GM18520 (cell line): ENCODE results near the gene RGSL1.

Experiments used
- ATAC-seq: cut with Tn5 transposase; IDR thresholded peaks from one replicate; pipeline ENCODE4 v1.9.1; 2021; ENCODE audit not compliant: unreplicated experiment

RGSL1 gene

DNA sequence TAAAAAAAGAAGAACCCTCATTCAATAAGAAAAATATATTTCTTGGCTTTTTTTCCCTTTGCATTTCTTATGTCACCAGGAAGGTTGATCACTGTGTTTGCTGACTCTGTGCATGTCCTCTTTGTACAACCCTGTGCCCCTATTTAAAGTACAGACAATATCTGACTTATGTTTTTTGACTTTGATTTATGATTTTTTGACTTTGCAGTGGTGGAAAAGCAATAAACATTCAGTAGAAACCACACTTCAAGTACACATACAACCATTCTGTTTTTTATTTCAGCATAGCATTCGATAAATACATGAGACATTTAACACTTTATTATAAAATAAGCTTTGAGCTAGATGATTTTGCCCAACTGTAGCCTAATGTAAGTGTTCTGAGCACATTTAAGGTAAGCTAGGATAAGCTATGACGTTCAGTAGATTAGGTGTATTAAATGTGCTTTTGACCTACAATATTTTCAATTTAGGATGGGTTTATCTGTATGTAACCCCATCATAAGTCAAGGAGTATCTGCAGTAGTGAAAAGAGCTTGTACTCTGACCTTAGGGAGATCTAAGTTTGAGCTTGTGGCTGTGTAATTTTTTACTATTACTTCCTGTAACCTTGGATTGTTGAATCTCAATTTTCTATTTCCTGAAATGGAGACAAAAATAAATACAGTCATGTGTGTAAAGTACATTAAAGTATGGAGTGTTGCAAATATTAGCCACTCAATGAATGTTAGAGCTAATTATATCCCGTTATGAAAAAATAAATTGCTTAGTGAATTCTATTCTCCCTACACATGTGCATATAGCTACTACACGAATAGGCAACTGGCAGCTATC lies 137.9 kb downstream of the RGSL1 start:
- ATAC-seq, result no peak

DNA sequence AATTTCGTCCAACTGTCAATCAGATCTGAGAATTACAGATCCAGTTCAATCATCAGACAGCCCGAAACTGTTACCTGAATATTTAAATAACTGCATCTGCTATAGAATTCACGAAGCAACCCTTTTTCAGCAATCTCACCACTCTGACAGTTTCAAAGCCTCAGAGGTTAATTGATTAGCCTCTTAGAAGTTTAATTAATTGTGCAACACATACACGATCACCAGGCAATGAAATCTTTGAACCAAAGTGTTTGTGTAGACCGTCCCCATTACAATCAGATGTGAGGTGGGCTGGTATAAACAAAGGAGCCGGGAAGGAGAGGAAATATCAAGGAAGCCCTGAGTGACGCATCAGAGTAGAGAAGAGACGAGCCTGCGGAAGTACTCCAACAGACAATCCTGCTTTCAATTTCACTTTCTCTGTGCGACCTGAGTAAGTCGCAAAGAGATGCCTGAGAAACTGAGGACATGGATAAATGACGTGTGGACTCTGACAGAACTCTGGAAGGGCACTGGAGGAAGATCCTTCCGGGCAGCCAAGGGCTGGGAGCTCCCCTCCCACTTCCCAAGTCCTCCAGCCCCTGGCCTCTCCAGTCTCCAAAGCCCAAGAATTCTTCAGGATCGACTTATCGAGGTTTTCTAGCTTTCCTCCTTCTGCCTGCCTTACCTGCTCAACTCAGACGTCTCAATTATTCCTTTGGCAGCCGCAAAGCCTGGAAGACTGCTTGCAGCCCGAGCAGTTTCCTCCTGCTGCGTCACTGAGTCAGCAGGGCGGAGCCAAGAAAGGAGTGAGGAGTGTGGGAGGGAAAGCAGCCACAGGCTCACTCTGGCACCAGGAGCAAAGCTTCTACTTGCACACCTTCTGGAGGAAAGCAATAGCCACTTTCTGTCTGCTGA lies 138.8 kb downstream of the RGSL1 start, which contains the start of gene RNASEL:
RNASEL (minus strand) TSS at position 757 of the 897 bp plus-strand sequence. CDS start 2,450 bp downstream, outside the sequence.
- ATAC-seq, result peak; percentile 67

GRCh38 chr1:182589520-182589919 lies 139.6 kb downstream of the RGSL1 start:
- no peak for ATAC-seq

DNA sequence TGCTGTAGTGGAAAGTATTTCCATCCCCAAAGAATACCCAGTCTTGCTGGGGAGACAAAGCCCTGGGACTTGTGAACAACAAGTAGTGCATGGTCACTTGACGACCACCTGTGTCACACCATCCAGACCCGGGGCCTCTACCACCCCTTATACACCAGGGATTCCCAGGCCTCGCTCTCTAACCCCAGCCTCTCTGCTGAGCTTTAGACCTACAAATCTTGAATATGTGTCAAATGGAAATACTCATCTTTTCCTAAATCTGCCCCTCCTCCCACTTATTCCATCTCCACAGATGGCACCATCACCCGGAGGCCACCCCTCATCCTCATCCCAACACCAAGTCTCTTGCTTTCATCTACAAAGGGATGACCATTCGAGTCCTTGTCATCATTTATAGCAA lies 140.0 kb downstream of the RGSL1 start:
- ATAC-seq, result no peak

DNA sequence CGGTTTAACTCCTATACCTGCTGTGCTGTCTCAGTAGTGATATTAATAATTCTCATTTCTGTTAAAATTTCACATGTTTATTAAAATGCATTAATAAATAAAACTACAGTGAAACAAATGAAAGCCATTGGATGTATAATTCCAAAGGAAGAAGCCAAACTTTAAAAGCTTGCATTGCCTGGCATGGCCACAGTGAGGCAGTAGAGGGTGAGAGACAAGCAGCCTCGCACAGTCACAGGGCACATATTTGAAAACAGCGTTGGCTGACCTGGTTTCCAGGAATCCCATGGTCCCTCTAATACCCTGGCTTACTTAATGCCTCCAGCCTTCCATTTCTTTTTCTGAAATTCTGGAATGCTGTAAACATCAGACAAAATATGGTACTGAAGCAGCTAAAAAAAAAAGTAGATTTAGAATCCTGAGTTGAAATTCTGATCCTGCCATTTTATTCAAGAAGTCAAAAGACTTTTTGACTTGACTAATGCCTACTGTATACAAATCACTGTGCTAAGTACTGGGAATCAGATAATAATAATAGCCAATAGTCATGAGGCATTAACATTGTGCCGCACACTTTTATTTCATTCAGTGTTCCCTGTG lies 145.8 kb downstream of the RGSL1 start:
- no peak for ATAC-seq

DNA sequence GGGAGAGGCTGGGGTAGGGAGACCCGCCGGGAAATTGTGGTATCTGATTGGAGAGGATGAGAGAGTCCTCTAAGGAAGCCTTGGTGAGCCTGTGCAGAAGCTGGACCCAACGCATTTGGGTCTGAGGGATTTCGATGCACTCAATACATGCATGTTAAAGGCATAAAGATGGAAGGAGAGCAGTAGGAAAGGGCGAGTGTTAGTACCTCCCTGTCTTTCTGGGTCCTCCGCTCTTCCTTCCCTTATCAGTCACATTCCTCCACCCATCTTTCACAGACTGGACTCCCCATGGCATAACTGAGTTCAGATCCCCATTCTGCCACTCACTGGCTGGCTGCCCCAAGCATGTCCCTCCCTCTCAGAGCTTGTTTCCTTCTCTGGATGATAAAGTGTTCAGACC lies 147.0 kb downstream of the RGSL1 start:
- no peak for ATAC-seq

DNA sequence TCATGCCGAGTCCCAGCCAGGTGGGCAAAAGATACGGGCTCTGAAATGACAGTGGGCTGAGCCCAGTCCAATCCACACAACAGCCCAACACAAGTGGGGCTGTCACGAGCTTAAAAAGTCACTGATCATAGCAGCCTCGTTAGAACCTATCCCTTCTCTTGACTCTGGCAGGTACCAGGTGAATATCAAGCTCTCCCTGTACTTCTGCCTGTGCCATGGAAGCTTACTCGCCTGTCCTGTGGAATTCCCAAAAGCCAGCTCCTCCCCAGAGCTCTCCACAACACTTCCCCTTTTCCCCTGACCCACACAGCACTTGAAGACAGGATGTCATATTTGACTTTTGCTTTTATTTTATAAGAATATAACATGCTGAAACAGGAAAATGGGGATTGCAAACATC lies 148.3 kb downstream of the RGSL1 start:
- ATAC-seq, result no peak

DNA sequence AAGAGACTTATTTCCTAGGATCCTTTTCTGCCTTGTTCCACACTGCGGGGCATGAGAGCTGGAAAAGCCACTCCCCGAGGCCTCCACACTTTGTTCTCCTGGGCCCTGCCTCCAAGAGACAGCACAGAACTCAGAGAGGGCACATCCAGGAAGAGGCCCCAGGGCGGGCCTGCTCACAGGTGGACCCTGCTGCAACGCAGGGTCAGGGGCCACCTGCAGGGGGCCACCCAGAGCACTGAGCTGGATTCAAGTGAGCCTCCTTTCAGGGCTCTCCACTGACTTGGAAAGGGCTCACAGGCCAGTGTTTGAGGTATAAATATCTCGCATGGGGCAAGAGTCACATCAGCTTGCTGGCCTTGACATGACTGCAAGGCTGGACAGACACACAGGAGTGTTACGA lies 149.4 kb downstream of the RGSL1 start:
- ATAC-seq, result no peak

DNA sequence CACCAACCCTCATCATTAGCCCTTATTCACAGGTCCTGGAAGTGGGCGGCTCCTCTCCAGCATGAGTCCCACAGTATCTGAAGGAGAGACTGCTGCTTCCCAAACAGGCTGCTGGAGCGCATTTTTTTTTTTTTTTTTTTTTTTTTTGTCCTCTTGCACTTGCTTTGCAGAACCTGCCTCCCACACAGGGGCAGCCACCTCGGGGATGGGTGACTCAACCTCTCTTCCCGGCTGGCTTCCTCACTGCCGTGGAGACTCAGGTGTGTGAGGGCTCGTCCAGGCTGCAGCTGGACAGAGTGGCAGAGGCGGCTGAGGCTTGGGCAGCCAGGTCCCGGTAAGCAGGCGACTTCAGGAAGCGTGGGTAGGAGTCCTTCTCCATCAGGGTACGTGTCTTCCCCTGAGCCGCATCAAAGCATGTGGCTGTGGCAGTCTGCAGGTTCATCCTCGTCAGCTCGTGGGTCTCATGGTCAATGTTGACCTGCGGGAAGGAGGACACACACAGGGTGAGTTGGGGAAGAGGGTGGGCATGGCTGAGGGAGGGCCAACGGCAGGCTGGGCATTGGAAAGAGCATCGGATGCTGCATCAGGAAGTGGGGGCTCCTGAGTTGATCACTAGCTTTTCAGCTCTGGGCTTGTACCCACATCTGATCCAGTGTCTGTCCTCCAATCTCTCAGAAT lies 150.2 kb downstream of the RGSL1 start:
- no peak for ATAC-seq

DNA sequence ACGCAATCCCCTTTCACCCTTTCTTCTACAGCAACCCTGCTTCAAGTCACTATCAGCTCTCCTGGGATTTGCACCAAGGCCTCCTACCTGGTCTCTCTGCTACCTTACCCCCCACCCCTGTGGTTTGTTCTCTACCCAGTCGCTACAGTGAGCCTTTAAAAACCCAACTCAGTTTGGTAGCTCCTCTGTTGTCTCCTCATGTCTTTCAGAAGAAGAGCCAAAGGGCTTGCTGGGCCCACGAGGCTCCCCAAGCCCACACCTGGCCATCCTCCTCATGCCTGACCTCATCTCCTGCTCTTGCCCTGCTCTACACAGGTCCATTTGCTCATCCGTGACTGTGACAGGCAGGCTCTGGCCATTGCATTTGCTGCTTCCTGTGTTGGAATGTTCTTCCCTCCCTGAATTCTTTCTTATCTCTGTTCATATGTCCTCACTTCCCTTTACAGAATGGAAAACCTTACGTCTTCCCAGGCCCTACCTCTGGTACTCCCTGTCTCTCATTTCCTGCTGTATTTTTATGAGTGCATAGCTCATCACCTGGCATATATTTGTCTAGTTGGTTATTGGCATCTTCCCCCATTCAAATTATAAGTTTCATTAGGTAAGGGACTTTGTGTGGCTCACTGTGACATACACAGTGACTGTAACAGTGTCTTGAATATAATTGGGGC lies 150.9 kb downstream of the RGSL1 start:
- no peak for ATAC-seq

DNA sequence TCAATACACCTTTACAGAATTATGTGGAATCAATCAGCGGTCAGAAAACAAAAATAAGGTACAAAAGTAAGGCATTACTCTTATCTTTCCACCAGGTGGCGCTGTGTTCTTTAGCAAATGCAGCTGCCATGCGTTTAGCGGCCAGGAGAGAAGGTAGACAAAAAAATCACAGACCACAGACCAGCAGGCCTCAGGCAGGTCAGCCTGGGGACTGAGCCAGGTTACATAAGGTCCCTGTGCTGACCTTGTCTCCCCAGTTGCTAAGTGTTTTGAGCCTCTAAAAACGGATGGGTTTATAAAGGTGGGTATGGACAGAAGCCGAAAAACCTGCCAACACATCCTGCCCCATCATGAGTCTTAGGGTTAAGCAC lies 151.5 kb downstream of the RGSL1 start:
- no peak for ATAC-seq

GRCh38 chr1:182601913-182602312 lies 152.0 kb downstream of the RGSL1 start:
- no peak for ATAC-seq

- no peak for ATAC-seq
Measured at GRCh38 chr1:182602935-182603645, 153.1 kb downstream of the RGSL1 start.

DNA sequence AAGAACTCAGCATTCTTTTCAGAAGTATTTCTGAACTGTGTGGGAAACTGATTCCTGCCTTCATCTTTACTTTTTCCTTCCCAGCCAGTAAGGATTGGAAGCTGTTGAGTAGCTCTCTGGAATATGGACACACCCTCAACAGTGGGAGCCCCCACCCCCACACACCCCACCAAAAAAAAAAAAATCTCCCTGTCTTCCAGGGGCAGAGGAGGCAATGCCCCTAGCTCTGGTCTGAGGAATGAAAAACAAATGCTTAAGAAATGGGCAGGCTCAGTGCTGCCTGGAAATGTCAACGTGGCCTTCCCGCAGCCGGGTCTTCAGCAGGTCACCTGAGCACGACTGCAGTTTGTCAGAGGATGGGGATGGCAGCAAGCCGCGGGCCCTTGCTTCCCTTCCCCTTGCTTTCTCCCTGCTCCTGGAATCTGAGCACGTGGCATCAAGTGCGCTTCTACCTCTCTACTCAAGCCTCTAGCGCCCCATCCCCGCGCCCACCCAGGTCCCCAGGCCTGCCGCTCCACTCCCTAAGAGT lies 153.8 kb downstream of the RGSL1 start:
- ATAC-seq, result peak; percentile 5

DNA sequence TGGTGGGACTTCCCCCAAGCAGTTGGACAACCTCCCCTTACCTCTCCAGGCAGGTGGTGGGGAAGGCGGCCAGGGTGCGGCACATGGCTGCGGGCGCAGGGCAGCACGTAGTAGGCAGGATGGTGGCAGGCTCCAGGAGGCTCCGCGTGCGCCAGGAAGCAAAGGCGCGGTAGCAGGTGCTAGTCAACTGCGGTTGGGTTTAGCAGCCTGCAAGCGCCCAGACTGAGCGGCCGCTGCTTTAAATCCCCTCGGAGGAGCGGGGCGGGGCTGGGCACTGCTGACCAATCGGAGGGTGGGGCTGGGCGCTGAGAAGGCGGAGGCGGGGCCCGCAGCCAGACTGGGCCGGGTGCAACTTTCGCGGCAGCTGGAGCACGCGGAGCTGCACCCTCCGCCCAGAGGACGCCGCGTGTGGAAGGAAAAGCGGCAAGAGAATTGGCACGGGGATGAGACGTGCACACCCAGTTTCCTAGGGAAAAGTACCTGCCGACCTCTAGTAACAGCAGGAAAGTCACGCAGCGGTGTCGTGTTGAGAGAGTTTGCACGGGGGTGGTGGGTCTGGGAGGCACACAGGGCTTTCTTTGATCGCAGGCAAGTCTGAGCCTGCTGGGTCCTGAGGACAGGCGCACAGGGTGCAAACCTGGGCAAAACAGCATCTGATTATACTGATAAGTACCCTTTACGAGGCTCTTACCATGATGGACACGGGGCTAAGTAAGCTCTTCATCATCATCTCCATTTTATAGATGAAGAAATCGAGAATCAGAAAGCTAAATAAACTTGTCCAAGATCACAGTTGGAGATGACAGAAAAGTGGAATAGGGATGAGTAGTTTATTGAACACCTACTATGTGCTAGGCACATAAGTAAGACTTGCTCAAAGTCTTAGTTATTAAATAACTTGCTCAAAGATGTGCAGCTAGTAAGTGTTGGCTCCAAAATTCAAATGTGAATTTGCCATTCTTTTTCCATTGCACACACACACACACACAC lies 154.5 kb downstream of the RGSL1 start, which contains the start of gene RGS16:
RGS16 (minus strand) TSS at position 215 of the 990 bp plus-strand sequence; CDS start at position 85, 130 bp downstream.
- peak; percentile 47 for ATAC-seq

- no peak for ATAC-seq
Measured at GRCh38 chr1:182607566-182607965, 157.6 kb downstream of the RGSL1 start.

- no peak for ATAC-seq
Measured at GRCh38 chr1:182608236-182608635, 158.3 kb downstream of the RGSL1 start.
